M059J (cell line): ENCODE data around the gene AKNA. TPM values are rescaled to one million over a fixed set of nuclear protein-coding genes. Genes with fewer than 3 reads are reported as not detected.

Experiments
- DNase-seq: peaks from one replicate; pipeline ENCODE4 v3.0.0-alpha.2; 2012; ENCODE audit warnings: low read depth
- total RNA-seq: library from RNA; depleted of rRNA; stranded (reverse); fragments of >200 nt; shearing (Covaris generic); gene quantifications from 2 replicates; pipeline ENCODE4 v1.2.3, GENCODE V29; 2014

AKNA gene
- total RNA-seq, 1 experiment from 2014 or later: 3.2 TPM

DNA sequence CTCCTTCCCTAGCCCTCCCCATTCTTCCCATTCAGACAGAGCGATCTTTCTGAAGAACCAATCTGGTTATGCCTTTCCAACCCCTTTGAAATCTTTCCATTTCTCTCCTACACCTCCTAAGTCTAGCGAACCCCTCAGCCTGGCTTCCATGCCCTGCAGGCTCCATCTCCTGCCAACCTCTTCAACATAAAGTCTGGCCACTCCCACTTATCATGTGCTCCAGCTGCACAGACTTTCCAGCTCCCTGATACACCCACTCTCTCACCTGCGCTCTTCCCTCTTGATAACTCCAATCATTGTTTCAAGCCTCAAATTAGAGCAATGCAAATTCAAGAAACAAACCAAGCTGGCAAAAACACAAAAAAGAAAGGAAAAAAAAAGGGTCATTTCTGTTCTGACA is 68.6 kb downstream of the AKNA start:
- no peak for DNase-seq

DNA sequence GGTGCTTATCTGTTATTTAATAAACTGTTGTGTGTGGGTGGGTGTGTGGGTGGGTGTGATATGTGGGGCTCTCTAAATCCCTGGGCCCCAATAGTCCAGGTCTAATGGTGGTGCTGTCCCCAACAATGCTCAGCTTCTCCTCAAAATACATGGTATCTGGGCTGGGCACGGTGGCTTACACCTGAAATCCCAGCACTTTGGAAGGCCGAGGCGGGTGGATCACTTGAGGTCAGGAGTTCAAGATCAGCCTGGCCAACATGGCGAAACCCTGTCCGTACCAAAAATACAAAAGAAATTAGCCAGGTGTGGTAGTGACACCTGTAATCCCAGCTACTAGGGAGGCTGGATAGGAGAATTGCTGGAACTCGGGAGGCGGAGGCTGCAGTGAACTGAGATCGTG is 69.4 kb downstream of the AKNA start:
- no peak for DNase-seq

DNA sequence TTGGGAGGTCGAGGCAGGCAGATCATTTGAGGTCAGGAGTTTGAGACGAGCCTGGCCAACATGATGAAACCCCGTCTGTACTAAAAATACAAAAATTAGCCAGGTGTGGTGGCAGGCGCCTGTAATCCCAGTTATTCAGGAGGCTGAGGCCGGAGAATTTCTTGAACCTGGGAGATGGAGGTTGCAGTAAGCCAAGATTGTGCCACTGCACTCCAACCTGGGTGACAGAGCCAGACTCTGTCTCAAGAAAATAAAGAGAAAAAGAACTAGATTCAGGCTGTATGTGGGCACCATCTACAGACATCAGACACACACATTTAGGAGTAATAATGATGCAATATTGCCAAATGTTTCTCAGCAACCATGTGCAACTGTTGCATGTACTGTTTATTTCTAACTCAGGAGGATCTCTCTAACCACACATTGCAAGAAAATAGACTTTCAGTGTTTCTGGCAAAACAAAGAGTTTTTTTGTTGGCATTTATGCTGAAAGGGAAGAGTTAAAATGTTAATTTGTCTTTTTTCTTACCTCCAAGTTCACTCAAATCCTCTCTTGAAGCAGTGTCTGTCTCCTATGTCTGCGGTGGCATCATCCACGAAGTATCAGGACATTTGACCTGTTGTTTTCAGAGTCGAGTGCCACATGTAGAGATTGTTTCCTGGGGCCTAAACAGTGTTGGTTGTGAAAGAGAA is 70.0 kb downstream of the AKNA start:
- DNase-seq: no peak

DNA sequence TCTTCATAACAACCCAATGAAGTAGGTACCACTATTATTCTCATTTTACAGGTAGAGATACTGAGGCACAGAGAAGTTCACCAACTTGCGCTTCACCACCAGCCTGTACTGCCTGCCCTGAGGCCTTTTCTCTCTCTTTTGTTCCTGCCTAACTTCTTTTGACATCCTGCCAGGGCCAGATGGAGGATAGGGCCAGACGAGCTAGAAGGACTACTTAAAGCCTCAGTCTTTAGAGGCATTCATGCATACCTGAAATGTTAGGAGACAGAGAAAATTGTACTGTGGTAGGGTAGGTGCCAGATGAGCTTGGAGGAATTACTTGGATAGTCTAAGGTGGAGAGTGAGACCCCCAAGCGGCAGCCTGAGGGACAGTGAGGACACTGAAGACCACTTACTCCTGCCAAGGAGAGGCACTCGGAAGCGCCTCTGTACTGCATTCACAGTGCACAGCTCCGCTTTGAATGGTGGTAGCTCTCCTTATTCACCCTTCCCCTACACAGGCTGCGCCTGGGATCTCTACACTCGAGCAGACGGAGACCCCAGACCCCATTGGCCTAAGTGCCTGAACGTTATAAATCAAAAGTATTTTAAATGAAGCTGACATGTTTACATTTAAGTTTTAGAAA is 71.1 kb downstream of the AKNA start:
- DNase-seq: peak; percentile 35

DNA sequence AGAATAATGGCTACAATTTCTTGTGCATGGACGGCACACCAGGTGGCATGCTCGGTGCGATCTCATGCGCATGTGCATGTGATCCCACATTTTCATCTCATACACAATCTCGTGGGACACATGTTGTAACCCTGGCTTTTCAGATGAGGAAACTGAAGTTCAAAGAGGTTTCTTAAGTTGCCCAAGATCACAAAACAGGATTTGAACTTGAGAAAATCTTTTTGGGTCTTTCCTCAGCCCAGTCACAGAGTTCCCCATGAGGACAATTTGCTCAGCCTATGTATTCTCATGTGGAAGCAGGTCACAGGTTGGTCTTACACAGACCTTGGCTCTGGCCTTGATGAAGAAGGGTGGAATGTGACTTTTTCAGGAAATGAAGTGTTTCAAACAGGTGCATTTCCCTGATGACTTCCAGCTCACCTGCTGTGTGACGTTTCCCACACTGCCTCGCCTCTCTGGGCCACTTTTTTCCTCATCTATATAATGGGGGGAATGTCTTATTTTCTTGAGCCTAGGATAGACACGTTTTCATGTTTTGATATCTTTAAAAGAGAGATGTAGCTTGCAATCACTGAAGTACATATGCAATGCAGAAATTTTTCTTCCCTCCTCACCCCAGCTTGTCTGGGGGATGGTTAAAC is 71.9 kb downstream of the AKNA start:
- no peak for DNase-seq

DNA sequence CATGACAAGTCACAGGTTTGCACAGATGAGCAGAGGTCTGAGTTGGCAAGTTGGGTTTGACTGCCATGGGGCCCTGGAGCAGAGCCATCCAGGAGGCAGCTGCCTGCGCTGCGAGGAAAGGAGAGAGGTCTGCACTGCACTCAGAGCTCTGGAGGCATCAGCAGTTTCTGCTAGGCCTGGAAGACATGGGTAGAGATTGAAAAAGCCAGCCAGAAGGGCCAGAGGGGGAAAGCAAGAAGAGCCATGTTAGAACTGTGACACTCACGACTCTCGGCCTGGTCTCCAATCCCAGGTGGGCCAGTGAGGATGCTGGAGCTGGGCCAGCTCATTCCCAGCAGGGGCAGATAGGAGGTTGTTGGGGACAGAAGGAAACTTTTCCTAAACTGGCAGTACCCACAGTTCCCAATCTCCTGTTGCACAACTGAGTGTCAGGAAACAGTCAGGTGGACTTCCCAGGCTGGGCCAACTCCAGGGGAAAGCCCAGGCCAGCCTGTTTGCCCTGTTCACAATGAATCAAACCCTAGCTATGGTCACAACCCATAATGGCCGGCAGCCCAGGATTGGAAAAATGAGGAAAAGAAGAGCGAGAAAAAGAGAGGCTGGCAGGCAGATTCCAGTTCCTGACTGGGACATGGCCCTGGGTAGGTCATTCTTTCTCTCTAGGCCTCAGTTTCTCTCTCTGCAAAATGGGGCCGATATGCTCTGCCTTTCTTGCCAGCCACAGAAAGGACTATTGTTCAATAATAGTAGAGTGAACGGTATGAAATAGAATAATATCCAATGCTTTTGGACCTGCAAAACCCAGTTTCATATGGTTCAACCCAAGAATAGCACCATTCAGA is 72.7 kb downstream of the AKNA start:
- DNase-seq: no peak

DNA sequence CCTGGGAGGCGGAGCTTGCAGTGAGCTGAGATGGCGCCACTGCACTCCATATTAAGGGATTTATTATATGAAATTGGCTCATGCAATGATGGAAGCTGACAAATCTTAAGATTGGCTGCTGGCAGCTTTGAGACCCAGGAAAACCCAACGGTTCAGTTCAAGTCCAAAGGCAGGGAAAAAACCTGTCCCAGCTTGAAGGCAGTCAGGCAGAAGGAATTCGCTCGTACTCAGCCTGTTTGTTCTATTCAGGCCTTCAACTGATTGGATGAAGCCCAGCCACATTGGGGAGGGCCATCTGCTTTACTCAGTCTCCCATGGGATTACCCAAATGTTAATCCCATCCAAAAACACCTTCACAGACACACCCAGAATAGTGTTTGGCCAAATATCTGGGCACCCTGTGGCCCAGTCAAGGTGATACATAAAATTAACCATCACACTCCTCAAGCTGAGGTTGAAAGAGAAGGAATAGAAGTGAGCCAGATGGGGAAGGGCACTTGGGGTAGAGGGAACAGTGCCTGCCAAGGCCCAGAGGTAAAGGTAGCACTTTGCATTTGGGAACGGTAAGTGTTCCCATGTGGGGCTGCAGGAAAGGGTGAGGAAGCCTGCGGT is 73.4 kb downstream of the AKNA start:
- DNase-seq: no peak

DNA sequence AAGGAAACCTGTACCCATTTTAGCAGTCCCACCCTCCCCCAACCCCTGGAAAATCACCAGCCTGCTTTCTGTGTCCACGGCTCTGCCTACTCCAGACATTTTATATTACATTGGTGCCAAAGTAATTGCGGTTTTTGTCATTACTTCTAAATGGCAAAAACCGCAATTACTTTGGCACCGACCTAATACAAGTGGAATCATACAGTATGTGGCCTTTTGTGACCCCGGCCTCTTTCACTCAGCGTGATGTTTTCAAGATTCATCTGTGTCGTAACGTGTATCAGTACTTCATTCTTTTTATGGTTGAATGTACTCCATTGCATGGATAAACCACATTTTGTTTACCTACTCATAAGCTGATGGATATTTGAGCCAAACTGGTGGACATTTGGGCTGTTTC is 74.6 kb downstream of the AKNA start:
- DNase-seq: peak; percentile 83

DNA sequence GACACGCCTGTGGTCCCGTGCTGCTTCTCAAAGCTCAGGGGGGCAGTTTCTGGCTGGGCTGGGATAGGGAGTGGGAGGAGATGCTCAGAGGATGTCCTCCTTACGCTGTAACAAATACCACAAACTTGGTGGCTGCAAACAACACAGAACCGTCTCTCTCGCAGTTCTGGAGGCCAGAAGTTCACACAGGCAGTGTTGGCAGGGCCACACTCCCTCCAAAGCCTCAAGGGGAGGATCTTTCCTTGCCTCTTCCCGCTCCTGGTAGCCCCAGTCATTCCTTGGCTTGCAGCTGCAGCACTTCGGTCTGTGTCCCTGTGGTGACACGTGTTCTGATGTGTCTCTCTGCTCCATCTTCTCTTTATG is 75.3 kb downstream of the AKNA start:
- peak; percentile 32 for DNase-seq

DNA sequence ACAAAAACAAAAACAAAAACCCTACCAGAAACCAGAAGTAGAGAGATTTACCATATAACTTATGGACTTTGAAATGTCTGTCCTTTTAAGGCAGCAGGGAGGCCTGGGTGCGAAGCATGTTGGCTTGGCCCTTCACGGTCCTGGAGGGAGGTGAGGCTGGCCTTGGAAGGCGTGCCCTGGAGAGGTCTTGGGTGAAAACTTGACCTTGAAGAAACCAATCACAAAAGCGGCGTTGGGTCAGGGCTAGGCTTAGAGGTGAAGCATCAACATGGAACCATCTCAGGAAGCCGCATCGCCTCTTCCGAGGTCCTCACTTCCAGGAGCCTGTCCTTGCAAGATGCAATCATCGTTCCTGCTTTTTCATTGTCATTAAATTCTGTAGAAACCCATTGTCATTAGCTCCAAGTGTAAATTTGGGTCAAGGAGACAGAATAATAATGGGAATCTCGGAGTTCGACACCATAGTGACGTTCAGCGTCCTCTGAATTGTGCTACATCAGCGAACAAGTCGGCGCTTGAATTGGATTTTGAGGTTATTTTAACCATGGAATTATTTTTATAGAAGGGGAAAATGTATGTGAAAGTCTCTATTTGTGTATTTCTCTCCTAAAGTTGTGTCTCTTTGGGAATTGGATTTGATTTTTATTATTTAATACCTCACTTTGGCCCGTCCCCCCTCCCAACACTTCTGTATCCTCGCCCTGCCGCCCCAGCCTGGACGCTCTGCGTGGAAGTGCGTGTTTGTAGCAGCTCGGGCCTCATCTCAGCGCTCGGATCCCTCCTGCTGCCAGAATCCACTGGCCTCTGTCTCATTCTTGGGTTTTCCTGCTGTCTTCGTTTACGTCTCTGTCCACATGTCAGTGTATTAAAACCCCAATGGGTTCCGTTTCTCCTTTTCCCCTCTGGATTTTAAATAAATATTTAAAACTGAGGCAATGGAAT is 75.9 kb downstream of the AKNA start:
- DNase-seq: no peak

DNA sequence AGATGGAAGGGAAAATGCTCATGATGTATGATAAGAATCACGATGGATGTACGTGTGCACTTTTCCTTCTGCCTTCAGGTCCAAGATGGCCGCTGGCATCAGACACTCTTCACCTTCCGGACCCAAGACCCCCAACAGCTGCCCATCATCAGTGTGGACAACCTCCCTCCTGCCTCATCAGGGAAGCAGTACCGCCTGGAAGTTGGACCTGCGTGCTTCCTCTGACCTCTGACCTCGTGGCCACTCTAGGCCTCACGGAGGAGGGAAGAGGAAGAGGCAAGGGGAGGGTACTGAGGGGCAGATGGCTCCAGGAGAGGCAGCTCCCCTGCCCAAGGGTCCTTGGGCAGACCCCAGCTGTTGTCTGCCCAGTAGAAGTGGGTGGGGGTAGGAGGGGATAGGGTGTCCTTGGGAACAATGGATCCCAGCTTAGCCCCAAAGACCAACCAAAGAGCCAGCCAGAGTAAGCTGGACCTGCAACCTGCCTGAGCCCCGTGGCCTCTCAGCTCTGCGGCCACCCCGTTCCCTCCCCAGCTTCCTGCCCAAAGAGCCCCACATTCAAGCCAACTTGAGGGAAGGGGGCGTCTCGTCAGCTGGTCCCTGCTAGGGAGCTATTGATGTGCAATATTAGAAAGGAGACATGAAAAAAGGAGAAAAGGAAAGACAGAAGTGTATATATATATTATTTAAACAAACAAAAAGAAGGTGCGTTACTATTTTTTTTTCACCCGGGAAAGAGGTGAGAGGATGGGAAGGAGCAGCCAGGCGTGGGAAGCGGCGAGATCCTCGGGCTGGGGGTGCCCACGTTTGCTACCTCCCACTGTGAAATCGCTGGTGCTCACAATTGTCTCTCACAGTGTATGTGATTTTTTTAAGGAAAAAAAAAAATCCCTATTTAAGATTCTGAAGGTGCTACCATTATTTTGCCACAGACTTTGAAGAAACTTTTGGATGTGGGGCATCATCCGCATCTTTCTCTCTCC is 77.0 kb downstream of the AKNA start:
- DNase-seq: no peak

DNA sequence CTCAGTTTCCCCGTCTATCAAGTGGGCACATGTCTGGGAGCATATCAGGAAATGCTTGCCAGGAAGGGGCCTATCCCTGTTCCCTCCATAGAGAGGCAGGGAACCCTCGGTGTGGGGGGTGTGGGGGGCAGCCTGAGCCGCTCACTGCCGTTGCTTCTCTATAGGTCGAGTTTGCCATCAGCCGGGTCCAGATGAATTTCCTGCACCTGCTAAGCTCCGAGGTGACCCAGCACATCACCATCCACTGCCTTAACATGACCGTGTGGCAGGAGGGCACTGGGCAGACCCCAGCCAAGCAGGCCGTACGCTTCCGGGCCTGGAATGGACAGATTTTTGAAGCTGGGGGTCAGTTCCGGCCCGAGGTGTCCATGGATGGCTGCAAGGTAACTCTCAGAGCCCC is 78.7 kb downstream of the AKNA start:
- no peak for DNase-seq

DNA sequence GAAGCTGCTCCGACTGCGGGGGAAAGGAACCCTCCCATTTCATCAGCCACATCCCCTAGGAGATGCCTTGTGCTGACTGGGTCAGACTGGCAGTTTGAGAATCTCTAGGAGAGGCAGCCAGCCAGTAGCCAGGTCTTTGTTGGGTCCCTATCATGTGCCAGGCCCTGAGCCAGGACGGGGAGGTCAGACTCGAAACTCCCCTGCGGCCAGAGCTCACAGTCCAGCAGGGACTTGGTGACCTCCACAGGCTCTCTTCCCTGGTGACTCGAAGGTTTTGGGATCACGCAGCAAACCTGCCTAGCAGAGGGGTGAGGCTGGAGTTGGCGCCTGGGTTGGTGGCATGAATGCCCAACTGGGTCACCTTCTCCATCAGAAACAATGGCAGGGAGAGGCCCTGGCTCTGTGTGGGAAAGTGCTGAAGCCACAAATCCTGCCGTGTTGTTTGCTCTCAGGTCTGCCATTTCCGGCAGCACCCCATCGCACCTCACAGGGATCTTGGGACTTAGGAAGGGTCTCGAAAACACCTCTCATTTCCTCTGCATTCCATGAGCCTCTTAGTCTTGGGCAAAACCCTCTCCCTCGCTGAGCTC is 79.3 kb downstream of the AKNA start:
- DNase-seq: no peak

DNA sequence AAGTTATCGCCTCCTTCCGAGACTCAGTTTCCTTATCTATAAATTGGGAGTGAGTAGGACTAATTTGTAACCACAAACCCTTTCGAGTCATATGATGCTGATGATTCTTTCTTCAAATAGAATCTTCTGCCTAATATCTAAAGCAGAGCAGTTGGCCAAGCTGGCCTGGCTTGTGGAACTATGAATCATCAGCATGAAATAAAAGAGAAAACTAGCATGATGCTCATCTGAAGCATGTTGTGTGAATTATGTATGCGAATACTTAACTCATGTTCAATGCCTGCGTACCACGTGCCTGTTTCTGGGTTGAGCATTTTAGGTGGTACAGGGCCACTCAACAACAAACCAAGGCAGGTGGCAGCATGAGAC is 79.9 kb downstream of the AKNA start:
- no peak for DNase-seq

DNA sequence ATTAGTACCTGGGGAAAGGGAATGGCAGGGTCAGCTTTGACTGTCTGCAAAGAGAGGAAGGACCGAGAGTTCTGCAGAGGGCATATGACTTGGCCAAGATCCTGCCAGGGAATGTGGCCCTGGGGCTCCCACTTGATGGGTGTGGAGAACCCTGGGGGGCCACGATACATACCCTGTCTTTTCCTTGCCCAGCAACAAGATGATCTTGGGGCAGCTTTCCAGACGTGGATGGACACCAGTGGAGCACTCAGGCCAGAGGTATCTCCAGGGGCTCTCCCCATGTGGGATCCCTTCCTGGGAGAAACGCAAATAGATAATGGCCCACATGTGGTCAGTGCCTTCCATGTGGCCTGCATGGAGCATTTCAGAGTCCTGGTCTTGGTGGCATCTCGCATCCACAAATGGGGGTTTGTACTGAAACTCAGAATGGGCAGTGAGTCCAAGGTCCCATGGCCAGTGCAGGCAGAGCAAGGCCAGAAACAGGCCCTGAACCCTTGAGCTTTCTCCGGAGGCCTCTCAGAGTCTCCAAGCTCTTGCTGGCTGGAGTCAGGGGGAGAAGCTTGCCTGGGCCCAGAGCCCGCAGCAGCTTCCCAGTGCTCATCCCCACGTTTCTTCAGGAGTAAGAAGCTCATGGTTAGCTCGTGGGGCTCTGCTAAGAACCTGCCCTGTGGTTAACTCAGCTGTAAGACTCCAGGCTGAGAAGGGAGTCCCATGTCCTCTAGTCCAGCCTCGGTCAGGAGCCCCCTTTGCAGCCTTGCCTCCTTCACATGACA is 83.2 kb downstream of the AKNA start:
- no peak for DNase-seq

DNA sequence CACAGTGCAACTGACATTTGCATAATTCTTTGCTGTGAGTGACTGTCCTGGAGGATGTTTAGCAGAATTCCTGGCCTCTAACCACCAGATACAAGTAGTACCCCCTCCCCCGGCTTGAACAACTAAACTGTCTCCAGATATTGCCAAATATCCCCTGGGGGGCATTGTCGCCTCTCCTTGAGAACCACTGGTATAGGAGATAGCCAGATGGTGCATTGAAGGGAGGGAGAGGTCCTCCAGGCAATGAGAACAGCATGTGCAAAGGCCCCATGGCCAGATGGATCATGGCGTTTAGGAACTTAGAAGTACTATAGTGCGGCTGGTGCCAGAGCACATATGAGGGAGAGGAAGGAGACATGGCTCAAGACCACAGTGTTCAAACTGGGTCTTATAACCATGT is 83.8 kb downstream of the AKNA start:
- no peak for DNase-seq

DNA sequence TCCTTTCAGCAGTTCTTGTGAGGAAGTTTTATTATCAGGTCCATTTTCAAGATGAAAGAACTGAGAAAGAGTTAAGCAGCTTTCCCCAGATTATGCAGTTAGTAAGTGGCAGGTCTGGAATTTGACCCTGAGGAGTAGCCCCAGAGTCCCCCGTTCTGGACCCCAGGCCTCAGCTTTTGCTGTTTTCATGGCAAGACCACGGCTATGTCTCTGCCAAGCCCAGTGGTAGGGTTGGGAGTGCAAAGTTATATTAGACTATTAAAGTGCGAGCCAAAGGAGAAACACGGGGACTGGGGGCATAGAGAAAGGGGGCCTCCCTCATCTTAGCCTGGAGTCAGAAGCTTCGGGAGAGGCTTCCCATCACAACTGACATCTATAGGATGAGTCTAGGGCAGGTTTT is 84.2 kb downstream of the AKNA start:
- DNase-seq: no peak

DNA sequence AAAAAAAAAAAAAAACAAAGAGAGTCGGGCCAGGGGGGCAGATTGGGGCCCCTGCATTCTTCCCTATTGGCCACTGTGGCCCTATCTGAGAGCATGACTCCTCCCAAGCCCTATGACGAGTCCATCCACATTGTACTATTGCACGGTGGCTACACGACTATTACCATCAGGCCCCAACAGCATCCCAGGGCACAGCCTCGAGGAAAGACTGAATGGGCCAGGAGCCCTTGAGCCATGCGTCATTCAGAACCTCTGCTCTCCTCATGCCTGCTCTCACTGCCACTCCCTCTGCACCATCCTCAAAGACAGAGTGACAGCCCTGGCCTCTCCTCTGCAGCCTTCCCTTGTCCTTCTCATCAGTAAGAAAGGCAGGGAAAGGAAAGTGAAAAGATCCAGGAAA is 85.1 kb downstream of the AKNA start:
- no peak for DNase-seq
